HEK293T (cell line): ENCODE measurements around the gene GNB3.

ENCODE experiments used
- ARNT ChIP-seq: fragments of 450-650 bp; IDR thresholded peaks from 2 replicates; pipeline ENCODE4 v1.6.1; 2017; ENCODE audit warnings: mild to moderate bottlenecking
- BHLHE40 ChIP-seq: fragments of 450-650 bp; IDR thresholded peaks from 2 replicates; pipeline ENCODE4 v1.6.1; 2016; ENCODE audit warnings: mild to moderate bottlenecking, moderate library complexity, borderline replicate concordance
- CTBP1 ChIP-seq: fragments of 450-650 bp; IDR thresholded peaks from 2 replicates; pipeline ENCODE4 v1.6.1; 2016; ENCODE audit warnings: borderline replicate concordance
- FOXA1 ChIP-seq: fragments of 450-650 bp; IDR thresholded peaks from 2 replicates; pipeline ENCODE4 v1.6.1; 2016; ENCODE audit warnings: mild to moderate bottlenecking
- FOXK2 ChIP-seq: fragments of 450-650 bp; IDR thresholded peaks from 2 replicates; pipeline ENCODE4 v1.6.1; 2016; ENCODE audit warnings: mild to moderate bottlenecking
- HDGF ChIP-seq: fragments of 450-650 bp; IDR thresholded peaks from 2 replicates; pipeline ENCODE4 v1.6.1; 2017; ENCODE audit warnings: antibody characterized with exemption, borderline replicate concordance
- LEF1 ChIP-seq: fragments of 450-650 bp; IDR thresholded peaks from 2 replicates; pipeline ENCODE4 v1.6.1; 2017; ENCODE audit warnings: mild to moderate bottlenecking, borderline replicate concordance
- NFRKB ChIP-seq: fragments of 450-650 bp; IDR thresholded peaks from 2 replicates; pipeline ENCODE4 v1.6.1; 2016; ENCODE audit warnings: mild to moderate bottlenecking, moderate library complexity
- SP1 ChIP-seq: fragments of 450-650 bp; IDR thresholded peaks from 2 replicates; pipeline ENCODE4 v1.6.1; 2017
- SUZ12 ChIP-seq: fragments of 450-650 bp; IDR thresholded peaks from 2 replicates; pipeline ENCODE4 v1.6.1; 2016; ENCODE audit warnings: mild to moderate bottlenecking
- TARDBP ChIP-seq: fragments of 450-650 bp; IDR thresholded peaks from 2 replicates; pipeline ENCODE4 v1.6.1; 2016
- ZNF384 ChIP-seq: fragments of 450-650 bp; IDR thresholded peaks from 2 replicates; pipeline ENCODE4 v1.6.1; 2016
- TF ChIP-seq, protein P1 (sequence below): fragments of 450-650 bp; IDR thresholded peaks from 2 replicates; pipeline ENCODE4 v1.6.1; 2016

- TF ChIP-seq SP1 (no peak), FOXA1 (no peak), HDGF (no peak), FOXK2 (no peak), ARNT (no peak), SUZ12 (no peak), BHLHE40 (no peak), LEF1 (no peak), TARDBP (no peak), NFRKB (no peak), ZNF384 (no peak), CTBP1 (no peak)
- TF ChIP-seq, protein P1, sequence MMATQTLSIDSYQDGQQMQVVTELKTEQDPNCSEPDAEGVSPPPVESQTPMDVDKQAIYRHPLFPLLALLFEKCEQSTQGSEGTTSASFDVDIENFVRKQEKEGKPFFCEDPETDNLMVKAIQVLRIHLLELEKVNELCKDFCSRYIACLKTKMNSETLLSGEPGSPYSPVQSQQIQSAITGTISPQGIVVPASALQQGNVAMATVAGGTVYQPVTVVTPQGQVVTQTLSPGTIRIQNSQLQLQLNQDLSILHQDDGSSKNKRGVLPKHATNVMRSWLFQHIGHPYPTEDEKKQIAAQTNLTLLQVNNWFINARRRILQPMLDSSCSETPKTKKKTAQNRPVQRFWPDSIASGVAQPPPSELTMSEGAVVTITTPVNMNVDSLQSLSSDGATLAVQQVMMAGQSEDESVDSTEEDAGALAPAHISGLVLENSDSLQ = no peak
These were observed 30.6 kb downstream of the GNB3 start for GRCh38 chr12:6871052-6871957.
